Posterior vena cava (tissue), 2 donors: ENCODE results near the gene AKAP13. TPM values are rescaled to one million over a fixed set of nuclear protein-coding genes. Genes with fewer than 3 reads are reported as not detected.
"Not testable (repeated sequence)": the region's sequence is repeated elsewhere in the genome, so short reads cannot be mapped to it uniquely, and the experiment has no call there.

Source experiments
- DNase-seq: peaks from one replicate; pipeline ENCODE4 v3.0.0-alpha.2; 2020; ENCODE audit warnings: low spot score
- intact Hi-C, 2 donors: fragments of 100-400 bp; cut with DNase I; formaldehyde crosslinking; loops; one replicate each; pipeline versions ENCODE4 v1.14.1 to v1.14.2; 2022 to 2023
- total RNA-seq, 2 donors: library from RNA; stranded (reverse); fragmentation: NEBNext Ultra II Directional; extraction: Animal tissue kit (Norgen Biotek cat#: 25700); gene quantifications; one replicate each; pipeline ENCODE4 v1.2.1, GENCODE V29; 2021
- donor health status: DM: yes; HTN: yes; CAD: no.
- donor health status: DM: yes; HTN: yes; CAD: no.

AKAP13 gene
- total RNA-seq, 2 donors from 2014 or later: 214 TPM

- intact Hi-C loops: no loop called here
- no peak for DNase-seq
Measured at GRCh38 chr15:85568261-85568808, 187.9 kb downstream of the AKAP13 start.

- no peak for DNase-seq
- intact Hi-C loops: no loop called here
Measured at GRCh38 chr15:85570336-85570735, 189.9 kb downstream of the AKAP13 start.

GRCh38 chr15:85571780-85572179 is 191.4 kb downstream of the AKAP13 start:
- intact Hi-C loops: no loop called here
- DNase-seq: no peak

DNA sequence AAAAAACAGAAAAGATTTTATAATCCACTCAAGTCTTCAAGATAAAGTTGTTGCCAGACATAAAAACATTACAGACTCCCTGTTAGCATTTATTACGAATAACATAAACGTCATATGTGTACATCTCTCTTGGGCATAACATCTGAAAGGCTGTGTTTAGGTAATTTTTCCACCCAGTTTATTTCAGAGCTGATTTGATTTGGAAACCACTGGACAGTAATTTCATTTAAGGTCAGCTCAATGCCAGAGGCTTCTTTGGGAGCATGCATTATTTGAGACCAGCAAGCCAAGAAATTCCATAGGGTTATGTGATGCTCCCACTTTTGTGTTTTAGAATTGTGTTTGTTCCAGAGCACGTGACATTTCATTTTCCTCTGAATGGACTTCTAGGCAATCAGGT is 196.0 kb downstream of the AKAP13 start:
- no peak for DNase-seq
- intact Hi-C loops: no loop called here

- no peak for DNase-seq
- intact Hi-C loops: no loop called here
Measured at GRCh38 chr15:85578941-85579701, 198.7 kb downstream of the AKAP13 start.

DNA sequence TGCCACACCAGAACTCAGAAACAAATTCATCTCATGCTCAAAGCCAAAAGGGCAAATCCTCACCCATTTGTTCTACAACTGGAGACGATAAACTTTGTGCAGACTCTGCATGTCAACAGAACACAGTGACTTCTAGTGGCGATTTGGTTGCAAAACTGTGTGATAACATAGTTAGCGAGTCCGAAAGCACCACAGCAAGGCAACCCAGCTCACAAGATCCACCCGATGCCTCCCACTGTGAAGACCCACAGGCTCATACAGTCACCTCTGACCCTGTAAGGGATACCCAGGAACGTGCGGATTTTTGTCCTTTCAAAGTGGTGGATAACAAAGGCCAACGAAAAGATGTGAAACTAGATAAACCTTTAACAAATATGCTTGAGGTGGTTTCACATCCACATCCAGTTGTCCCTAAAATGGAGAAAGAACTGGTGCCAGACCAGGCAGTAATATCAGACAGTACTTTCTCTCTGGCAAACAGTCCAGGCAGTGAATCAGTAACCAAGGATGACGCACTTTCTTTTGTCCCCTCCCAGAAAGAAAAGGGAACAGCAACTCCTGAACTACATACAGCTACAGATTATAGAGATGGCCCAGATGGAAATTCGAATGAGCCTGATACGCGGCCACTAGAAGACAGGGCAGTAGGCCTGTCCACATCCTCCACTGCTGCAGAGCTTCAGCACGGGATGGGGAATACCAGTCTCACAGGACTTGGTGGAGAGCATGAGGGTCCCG is 199.7 kb downstream of the AKAP13 start:
- no peak for DNase-seq

GRCh38 chr15:85580879-85581278 is 200.5 kb downstream of the AKAP13 start:
- DNase-seq: no peak
- intact Hi-C loops: loop anchor here in 1 of 2 donors (10.0 kb wide), 1 partner anchor 86 kb away; no protein-coding TSS in a partner anchor

More for the DNA sequence above, 199.7 kb downstream of the AKAP13 start:
- intact Hi-C loops: loop anchor here in 1 of 2 donors (10.0 kb wide), 1 partner anchor 85 kb away; no protein-coding TSS in a partner anchor

DNA sequence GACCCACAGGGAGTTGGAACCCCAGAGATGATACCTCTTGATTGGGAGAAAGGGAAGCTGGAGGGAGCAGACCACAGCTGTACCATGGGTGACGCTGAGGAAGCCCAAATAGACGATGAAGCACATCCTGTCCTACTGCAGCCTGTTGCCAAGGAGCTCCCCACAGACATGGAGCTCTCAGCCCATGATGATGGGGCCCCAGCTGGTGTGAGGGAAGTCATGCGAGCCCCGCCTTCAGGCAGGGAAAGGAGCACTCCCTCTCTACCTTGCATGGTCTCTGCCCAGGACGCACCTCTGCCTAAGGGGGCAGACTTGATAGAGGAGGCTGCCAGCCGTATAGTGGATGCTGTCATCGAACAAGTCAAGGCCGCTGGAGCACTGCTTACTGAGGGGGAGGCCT is 201.1 kb downstream of the AKAP13 start:
- intact Hi-C loops: loop anchor here in 1 of 2 donors (10.0 kb wide), 1 partner anchor 87 kb away; no protein-coding TSS in a partner anchor
- DNase-seq: peak; percentile 88

- intact Hi-C loops: loop anchor here in 1 of 2 donors (10.0 kb wide), 1 partner anchor 88 kb away; no protein-coding TSS in a partner anchor
- DNase-seq: no peak
Measured at GRCh38 chr15:85582131-85583079, 202.0 kb downstream of the AKAP13 start.

GRCh38 chr15:85583442-85583841 is 203.0 kb downstream of the AKAP13 start:
- DNase-seq: no peak
- intact Hi-C loops: loop anchor here in 1 of 2 donors (10.0 kb wide), 1 partner anchor 89 kb away; no protein-coding TSS in a partner anchor

- no peak for DNase-seq
Measured at GRCh38 chr15:85583923-85584390, 203.6 kb downstream of the AKAP13 start.

GRCh38 chr15:85584872-85585271 is 204.5 kb downstream of the AKAP13 start:
- intact Hi-C loops: loop anchor here in 1 of 2 donors (10.0 kb wide), 1 partner anchor 90 kb away; no protein-coding TSS in a partner anchor
- no peak for DNase-seq

More at GRCh38 chr15:85583923-85584390, 203.6 kb downstream of the AKAP13 start:
- intact Hi-C loops: loop anchor here in 1 of 2 donors (10.0 kb wide), 1 partner anchor 89 kb away; no protein-coding TSS in a partner anchor

DNA sequence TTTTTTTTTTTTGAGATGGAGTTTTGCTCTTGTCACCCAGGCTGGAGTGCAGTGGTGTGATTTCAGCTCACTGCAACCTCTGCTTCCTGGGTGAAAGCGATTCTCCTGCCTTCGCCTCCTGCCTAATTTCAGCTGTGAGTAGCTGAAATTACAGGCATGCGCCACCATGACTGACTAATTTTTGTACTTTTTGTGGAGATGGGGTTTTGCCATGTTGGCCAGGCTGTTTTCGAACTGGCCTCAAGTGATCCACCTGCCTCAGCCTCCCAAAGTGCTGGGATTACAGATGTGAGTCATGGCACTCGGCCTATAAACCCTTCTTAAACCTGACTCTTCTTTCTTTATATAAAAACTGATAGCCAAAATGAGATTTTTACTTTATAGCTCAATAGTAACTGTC is 205.8 kb downstream of the AKAP13 start:
- not testable (repeated sequence) for DNase-seq
- intact Hi-C loops: loop anchor here in 1 of 2 donors (10.0 kb wide), 1 partner anchor 91 kb away; no protein-coding TSS in a partner anchor

GRCh38 chr15:85587707-85588411 is 207.5 kb downstream of the AKAP13 start:
- DNase-seq: no peak
- intact Hi-C loops: loop anchor here in 1 of 2 donors (10.0 kb wide), 1 partner anchor 93 kb away; no protein-coding TSS in a partner anchor

GRCh38 chr15:85588677-85589076 is 208.3 kb downstream of the AKAP13 start:
- intact Hi-C loops: loop anchor here in 1 of 2 donors (10.0 kb wide), 1 partner anchor 94 kb away; no protein-coding TSS in a partner anchor
- DNase-seq: no peak

GRCh38 chr15:85589851-85590250 is 209.4 kb downstream of the AKAP13 start:
- intact Hi-C loops: loop anchor here in 1 of 2 donors (10.0 kb wide), 1 partner anchor 95 kb away; no protein-coding TSS in a partner anchor
- no peak for DNase-seq

DNA sequence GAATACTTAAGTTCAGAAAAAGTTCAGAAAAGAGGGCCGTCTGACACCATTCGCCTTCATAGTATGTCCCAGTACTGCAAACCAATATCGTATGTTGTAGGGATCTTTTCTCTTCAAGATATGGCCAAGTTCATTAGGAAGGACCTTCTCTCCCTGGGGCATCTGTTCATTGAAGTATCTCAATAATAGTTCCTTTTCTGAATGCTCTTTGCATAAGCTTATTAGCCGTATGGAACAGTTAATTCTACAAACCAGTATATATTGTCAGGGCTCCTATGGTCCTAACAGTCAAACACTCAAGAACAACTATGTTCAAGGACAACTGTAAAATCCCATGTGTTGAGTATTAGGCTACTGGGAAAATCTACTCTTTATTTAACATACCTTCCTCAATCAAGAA is 211.2 kb downstream of the AKAP13 start:
- intact Hi-C loops: no loop called here
- DNase-seq: no peak

DNA sequence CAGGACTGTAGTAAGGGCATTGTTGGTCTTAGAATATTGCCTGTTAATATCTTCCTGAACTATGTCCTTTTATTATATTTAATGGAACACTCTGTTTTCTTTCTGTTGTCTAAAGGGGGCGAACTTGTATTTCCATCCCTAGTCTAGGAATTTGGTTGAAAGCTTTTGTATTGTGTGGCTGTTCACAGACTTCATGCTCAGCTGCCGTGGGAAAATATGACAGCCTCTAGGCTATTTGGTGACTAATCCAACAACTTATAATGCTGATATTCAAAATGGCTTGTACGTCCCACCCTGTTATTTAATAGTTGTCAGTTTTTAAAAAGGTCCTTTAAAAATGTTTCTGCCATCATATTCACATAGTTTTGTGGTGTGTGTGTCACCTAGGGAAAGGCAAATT is 211.7 kb downstream of the AKAP13 start:
- intact Hi-C loops: no loop called here

More for the DNA sequence above, 211.7 kb downstream of the AKAP13 start:
- no peak for DNase-seq
